Keratinocyte (primary cell): ENCODE measurements around the gene DAPK3.

Experiments
- CTCF ChIP-seq, 3 experiments: IDR thresholded peaks in 1 of 3; conservative IDR thresholded peaks in 1 of 3; optimal IDR thresholded peaks in 1 of 3; 2 replicates in 2 of 3; 3 replicates in 1 of 3; pipeline versions ENCODE3 to v1.5.1; 2011; ENCODE audit warnings: low read length in 3 of 3, mild to moderate bottlenecking in 3 of 3, moderate library complexity in 2 of 3, control low read depth in 1 of 3, inconsistent platforms in 1 of 3; ENCODE audit not compliant: insufficient read depth in 2 of 3; ENCODE audit errors: extremely low read depth in 1 of 3
- EZH2 ChIP-seq: IDR thresholded peaks from one replicate; pipeline ENCODE4 v1.6.1; 2012; ENCODE audit warnings: inconsistent platforms, mild to moderate bottlenecking, low read length, moderate library complexity

GRCh38 chr19:3963458-3964255, 7.2 kb downstream of the DAPK3 start:
- TF ChIP-seq CTCF (optimal IDR thresholded peaks at IDR 0.05 in 1 of 3, IDR thresholded peaks at IDR 0.05 in 1 of 3, conservative IDR thresholded peaks at IDR 0.05 in 1 of 3; ENCODE audit: extremely low read depth in 1 of 3, insufficient read depth in 2 of 3, low read length in 3 of 3) = no peak
- TF ChIP-seq EZH2 = no peak
